ENCODE data around the gene KIAA1328.

Gene KIAA1328

GRCh38 chr18:37249895-37250618 lies 421.1 kb downstream of the KIAA1328 start:
- DNase-seq (ENCODE audit: low read depth in 1 of 2, low spot score in 1 of 2) = no peak

GRCh38 chr18:37251679-37252078 lies 422.8 kb downstream of the KIAA1328 start:
- no peak for DNase-seq (ENCODE audit: low read depth in 1 of 2, low spot score in 1 of 2)

GRCh38 chr18:37252342-37252741 lies 423.4 kb downstream of the KIAA1328 start:
- DNase-seq (ENCODE audit: low read depth in 1 of 2, low spot score in 1 of 2) = no peak

- no peak for DNase-seq (ENCODE audit: low read depth in 1 of 2, low spot score in 1 of 2)
Observed at GRCh38 chr18:37252854-37253393, 424.0 kb downstream of the KIAA1328 start.

- no peak for DNase-seq (ENCODE audit: low read depth in 1 of 2, low spot score in 1 of 2)
Observed at GRCh38 chr18:37253394-37254235, 424.7 kb downstream of the KIAA1328 start.

GRCh38 chr18:37254236-37254754 lies 425.4 kb downstream of the KIAA1328 start:
- DNase-seq (ENCODE audit: low read depth in 1 of 2, low spot score in 1 of 2) = no peak

- no peak for DNase-seq (ENCODE audit: low read depth in 1 of 2, low spot score in 1 of 2)
Observed at GRCh38 chr18:37254973-37255372, 426.0 kb downstream of the KIAA1328 start.

GRCh38 chr18:37258131-37258530 lies 429.2 kb downstream of the KIAA1328 start:
- no peak for DNase-seq (ENCODE audit: low read depth in 1 of 2, low spot score in 1 of 2)

GRCh38 chr18:37258819-37259218 lies 429.9 kb downstream of the KIAA1328 start:
- no peak for DNase-seq (ENCODE audit: low read depth in 1 of 2, low spot score in 1 of 2)

GRCh38 chr18:37259711-37260110 lies 430.8 kb downstream of the KIAA1328 start:
- no peak for DNase-seq (ENCODE audit: low read depth in 1 of 2, low spot score in 1 of 2)

- DNase-seq (ENCODE audit: low read depth in 1 of 2, low spot score in 1 of 2) = no peak
Observed at GRCh38 chr18:37260367-37261093, 431.6 kb downstream of the KIAA1328 start.

GRCh38 chr18:37261246-37261840 lies 432.4 kb downstream of the KIAA1328 start:
- no peak for DNase-seq (ENCODE audit: low read depth in 1 of 2, low spot score in 1 of 2)

- DNase-seq (ENCODE audit: low read depth in 1 of 2, low spot score in 1 of 2) = no peak
Observed at GRCh38 chr18:37261988-37262387, 433.1 kb downstream of the KIAA1328 start.

GRCh38 chr18:37264956-37265355 lies 436.0 kb downstream of the KIAA1328 start:
- no peak for DNase-seq (ENCODE audit: low read depth in 1 of 2, low spot score in 1 of 2)

GRCh38 chr18:37265382-37265781 lies 436.5 kb downstream of the KIAA1328 start:
- DNase-seq (ENCODE audit: low read depth in 1 of 2, low spot score in 1 of 2) = no peak

- DNase-seq (ENCODE audit: low read depth in 1 of 2, low spot score in 1 of 2) = no peak
Observed at GRCh38 chr18:37266290-37266689, 437.4 kb downstream of the KIAA1328 start.

- no peak for DNase-seq (ENCODE audit: low read depth in 1 of 2, low spot score in 1 of 2)
Observed at GRCh38 chr18:37270038-37270665, 441.2 kb downstream of the KIAA1328 start.

- DNase-seq (ENCODE audit: low read depth in 1 of 2, low spot score in 1 of 2) = no peak
Observed at GRCh38 chr18:37270666-37271052, 441.7 kb downstream of the KIAA1328 start.

- no peak for DNase-seq (ENCODE audit: low read depth in 1 of 2, low spot score in 1 of 2)
Observed at GRCh38 chr18:37272226-37272625, 443.3 kb downstream of the KIAA1328 start.

GRCh38 chr18:37272841-37273240 lies 443.9 kb downstream of the KIAA1328 start:
- no peak for DNase-seq (ENCODE audit: low read depth in 1 of 2, low spot score in 1 of 2)

Data from activated CD4-positive, alpha-beta T cell treated with anti-CD3 and anti-CD28 coated beads, Interleukin-2, amount 50 U/mL, for 24 hours (primary cell).